NT2/D1 (cell line): ENCODE results near the gene RGS3.

Source experiments
- DNase-seq: peaks from one replicate; pipeline ENCODE4 v3.0.0-alpha.2; 2011; ENCODE audit warnings: low read depth, low spot score
- H3K27me3 ChIP-seq: 2 replicates; pipeline ENCODE4 v1.6.0; 2011; ENCODE audit warnings: mild to moderate bottlenecking; ENCODE audit not compliant: insufficient read length, insufficient read depth
- H3K36me3 ChIP-seq: 2 replicates; pipeline ENCODE4 v1.6.1; 2011; ENCODE audit warnings: mild to moderate bottlenecking, low read length, mixed read lengths; ENCODE audit not compliant: insufficient read depth, insufficient read length
- H3K4me1 ChIP-seq: 2 replicates; pipeline ENCODE4 v1.5.1; 2011; ENCODE audit not compliant: insufficient read depth, insufficient read length
- H3K4me3 ChIP-seq: 2 replicates; pipeline ENCODE4 v1.5.1; 2011; ENCODE audit warnings: low read depth; ENCODE audit not compliant: insufficient read length
- H3K9ac ChIP-seq: 2 replicates; pipeline ENCODE4 v1.6.0; 2011; ENCODE audit warnings: low read depth; ENCODE audit not compliant: insufficient read length
- H3K9me3 ChIP-seq: 2 replicates; pipeline ENCODE4 v1.5.1; 2011; ENCODE audit warnings: mild to moderate bottlenecking, low read length; ENCODE audit not compliant: insufficient read depth
- SUZ12 ChIP-seq: IDR thresholded peaks from 2 replicates; pipeline ENCODE4 v1.6.1; 2011; ENCODE audit not compliant: insufficient read length, insufficient read depth; ENCODE audit errors: extremely low read depth
- YY1 ChIP-seq: IDR thresholded peaks from 2 replicates; pipeline ENCODE4 v1.6.1; 2011; ENCODE audit not compliant: insufficient read length, insufficient read depth
- ZNF274 ChIP-seq: IDR thresholded peaks from 2 replicates; pipeline ENCODE4 v1.6.1; 2011; ENCODE audit warnings: mild to moderate bottlenecking, low read depth, low read length

The RGS3 gene

DNA sequence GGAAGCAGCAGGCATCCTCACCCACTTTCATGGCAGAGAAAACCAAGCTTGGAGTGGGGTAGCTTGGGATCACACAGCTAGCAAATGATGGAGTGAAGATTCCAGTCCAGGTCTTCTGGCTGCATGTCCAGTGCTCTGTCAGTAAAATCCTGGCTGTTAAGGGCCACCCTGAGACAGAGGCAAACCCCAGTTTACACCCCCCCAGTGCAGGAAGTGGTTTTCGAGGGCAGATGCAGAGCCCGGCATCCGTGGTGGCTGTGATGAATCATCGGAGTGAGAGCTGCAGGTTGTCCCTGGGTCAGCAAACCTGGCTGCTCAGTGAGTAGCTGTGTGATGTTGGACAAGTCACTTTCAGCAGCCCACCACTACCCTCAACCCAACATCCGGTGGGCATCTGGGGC lies 115.4 kb downstream of the RGS3 start:
- no peak overlapping the region for H3K9ac ChIP-seq
- H3K4me1 ChIP-seq: peaks cover 24% of the 10 kb centered on the region

DNA sequence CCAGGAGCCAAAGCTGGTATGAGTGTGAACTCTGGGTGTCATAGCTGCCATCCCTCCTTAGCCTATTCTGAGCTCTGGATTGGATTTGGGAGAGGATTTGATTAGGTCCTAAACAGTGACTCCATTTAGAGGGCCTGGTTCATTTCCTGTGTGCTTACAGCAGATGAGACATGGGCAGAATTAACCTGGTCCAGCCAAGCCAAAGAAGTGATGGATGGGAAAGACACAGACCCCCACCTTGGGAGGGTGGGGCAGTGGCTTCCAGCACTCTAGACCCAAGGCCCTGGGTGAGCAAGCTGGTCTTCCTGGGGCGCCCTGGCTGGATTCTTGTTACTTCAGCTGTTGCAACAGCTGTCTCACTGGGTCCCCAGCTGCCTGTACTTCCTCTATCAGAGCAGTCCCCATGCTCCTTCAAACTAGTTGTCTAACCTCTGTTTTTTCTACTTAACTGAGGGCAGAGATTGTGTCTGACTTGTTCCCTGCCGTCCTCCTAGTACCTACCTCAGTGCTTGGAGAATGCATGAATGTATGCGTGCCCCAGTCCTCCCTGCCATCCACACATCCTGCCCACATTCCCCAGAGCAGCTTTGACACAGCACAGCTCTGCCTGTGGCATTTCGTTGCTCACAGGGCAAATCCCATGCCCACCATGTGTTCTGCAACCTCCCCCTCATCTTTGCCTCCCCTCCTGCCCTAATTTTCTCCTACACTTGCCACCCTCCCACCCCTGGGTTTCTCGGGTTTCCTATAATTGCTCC lies 115.9 kb downstream of the RGS3 start:
- no peaks in the 10 kb centered on the region for H3K27me3 ChIP-seq
- TF ChIP-seq YY1: no peak
- TF ChIP-seq SUZ12: no peak
- no peak for TF ChIP-seq ZNF274
- no peaks in the 10 kb centered on the region for H3K9me3 ChIP-seq
- H3K4me1 ChIP-seq: peaks cover 24% of the 10 kb centered on the region
- no peak overlapping the region for H3K4me3 ChIP-seq
- no peak for DNase-seq
- H3K36me3 ChIP-seq: peaks cover 13% of the 10 kb centered on the region
- H3K9ac ChIP-seq: no peak overlapping the region

More for the DNA sequence above, 115.4 kb downstream of the RGS3 start:
- Histone ChIP-seq H3K36me3 (peaks cover 7% of the 10 kb centered on the region), H3K4me3 (no peak overlapping the region), H3K9me3 (no peaks in the 10 kb centered on the region), H3K27me3 (no peaks in the 10 kb centered on the region)
- TF ChIP-seq ZNF274 (no peak), YY1 (no peak), SUZ12 (no peak)
- no peak for DNase-seq

DNA sequence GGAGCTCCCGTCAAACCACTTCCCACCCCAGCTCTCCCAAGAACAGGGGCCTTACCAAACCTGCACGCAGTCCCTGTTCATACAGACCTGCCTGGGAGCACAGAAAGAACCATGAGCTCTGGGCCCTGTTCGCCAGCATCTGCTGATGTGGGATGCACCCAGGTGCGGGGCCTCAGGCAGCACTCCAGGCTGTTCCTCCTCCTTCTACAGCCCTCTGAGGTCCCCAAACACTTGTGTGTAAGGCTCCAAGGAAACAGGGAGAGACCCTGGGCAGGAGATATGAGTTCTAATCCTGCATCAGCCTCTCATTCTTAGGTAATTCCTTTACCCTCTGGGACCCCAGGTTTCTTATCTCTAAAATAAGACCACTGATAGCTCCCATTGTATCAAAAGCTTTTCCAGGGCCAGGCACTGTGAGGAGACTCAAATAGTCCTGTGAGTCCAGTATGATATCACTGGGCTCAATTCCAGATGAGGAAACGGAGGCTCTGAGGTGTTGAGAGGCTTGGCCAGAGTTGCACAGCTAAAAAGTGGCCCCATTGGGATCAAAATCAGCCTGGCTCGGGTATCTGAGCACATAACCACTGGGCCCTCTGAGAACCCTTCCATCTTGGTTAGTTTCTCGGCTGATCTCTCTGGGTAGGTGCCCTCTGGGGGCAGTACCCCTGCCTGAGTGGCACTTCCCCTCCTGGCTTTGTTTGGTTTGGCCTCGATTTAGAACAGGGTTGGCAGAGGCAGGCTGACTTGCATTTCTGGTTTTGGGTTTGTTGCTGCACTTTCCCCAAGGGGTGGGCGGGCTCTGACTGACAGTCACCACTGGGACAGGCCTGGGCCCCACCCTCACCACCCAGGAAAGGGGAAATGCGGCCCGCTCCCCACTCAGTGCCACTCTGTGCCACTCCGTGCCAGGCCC lies 116.8 kb downstream of the RGS3 start:
- H3K4me3 ChIP-seq: no peak overlapping the region
- no peak overlapping the region for H3K9ac ChIP-seq
- peaks cover 21% of the 10 kb centered on the region for H3K4me1 ChIP-seq
- H3K9me3 ChIP-seq: no peaks in the 10 kb centered on the region
- DNase-seq: no peak
- H3K36me3 ChIP-seq: peaks cover 19% of the 10 kb centered on the region
- H3K27me3 ChIP-seq: no peaks in the 10 kb centered on the region
- TF ChIP-seq YY1: no peak
- no peak for TF ChIP-seq ZNF274
- TF ChIP-seq SUZ12: no peak

DNA sequence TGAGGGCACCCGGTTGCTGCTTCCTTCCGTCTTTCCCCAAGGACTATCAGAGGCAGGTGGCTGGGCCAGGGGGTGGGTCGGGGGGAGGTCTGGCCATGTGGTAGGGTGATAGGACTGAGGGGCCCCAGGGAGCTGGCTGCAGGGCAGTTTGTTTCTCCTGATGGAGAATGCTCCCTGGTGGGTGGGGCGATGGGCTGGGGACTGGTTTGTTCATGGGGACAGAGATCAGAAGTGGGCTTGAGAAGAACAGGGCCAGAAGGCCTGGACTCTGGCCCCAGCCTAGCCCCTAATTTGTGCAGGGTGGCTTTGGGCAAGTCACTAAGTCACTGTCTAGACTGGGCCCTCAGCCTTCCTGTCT lies 117.4 kb downstream of the RGS3 start:
- H3K36me3 ChIP-seq: peaks cover 23% of the 10 kb centered on the region
- H3K9ac ChIP-seq: no peak overlapping the region
- H3K27me3 ChIP-seq: no peaks in the 10 kb centered on the region
- no peak for TF ChIP-seq SUZ12
- no peak for TF ChIP-seq YY1
- no peak for TF ChIP-seq ZNF274
- H3K4me3 ChIP-seq: no peak overlapping the region
- H3K4me1 ChIP-seq: peaks cover 18% of the 10 kb centered on the region
- no peak for DNase-seq
- H3K9me3 ChIP-seq: no peaks in the 10 kb centered on the region

DNA sequence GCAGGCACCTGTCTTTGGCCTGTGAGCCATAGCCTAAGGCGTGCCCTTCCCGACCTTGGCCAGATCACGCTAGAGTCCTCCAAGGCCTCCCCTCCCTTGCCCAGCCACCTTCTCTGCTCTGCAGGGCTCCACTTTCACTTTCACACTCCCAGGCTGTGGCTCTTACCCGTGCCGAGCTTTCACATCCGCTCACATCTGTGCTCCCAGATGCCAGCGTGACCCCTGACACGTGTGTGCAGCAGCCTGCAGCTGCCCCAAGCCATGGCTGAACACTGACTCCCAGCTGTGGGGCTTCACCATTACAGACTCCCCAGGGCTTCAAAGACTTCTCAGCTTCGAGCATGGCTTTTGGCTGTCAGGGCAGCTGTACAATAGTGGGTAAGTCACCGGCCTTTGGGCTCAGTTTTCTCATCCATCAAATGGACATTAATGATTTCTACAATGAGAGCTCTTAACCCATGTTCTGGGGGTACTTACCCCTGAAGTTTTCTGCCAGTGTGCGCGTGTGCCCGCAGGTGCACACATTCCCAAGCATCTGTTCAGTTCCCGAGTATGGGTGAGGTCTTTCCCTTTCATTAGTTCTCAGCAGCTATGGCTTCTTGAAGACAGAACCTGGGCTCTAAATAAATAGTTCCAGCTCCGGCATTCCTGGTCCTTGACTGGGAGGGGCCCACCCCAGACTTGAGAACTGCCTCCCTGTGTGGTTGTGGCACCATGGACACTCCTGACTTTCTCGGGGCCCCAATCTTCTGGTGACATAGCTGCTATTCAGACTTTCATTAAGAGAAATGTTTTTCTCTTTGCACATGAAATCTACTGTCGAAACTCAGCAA lies 118.6 kb downstream of the RGS3 start:
- Histone ChIP-seq H3K9me3 (no peaks in the 10 kb centered on the region), H3K4me1 (peaks cover 18% of the 10 kb centered on the region), H3K4me3 (no peak overlapping the region), H3K9ac (no peak overlapping the region), H3K27me3 (no peaks in the 10 kb centered on the region), H3K36me3 (peaks cover 23% of the 10 kb centered on the region)
- TF ChIP-seq YY1 (no peak), ZNF274 (no peak), SUZ12 (no peak)
- no peak for DNase-seq

DNA sequence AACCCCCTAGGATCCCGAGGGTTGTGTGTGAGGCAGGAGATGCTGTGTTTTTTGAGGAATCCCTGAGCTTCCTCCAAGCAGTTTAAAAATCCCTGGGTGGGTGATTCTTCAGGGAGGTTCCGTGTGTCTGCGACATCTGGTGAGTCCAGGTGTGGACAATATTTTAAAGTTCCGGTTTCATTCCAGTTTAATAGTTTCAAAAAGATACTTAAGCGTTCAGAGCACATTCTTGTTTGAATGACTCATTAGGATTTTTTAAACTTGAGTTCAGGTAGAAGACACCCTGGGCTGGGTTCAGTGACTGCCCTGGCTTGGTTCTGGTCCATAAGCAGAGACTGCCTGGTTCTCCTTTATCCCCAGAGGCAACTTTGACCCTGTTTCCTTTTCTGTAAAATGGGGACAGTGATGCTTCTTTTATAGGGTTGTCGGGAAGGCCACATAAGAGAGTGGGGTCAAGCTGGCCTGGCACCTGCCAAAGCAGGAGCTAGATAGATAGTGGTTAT lies 119.2 kb downstream of the RGS3 start:
- Histone ChIP-seq H3K27me3 (no peaks in the 10 kb centered on the region), H3K4me3 (no peak overlapping the region), H3K9ac (no peak overlapping the region), H3K4me1 (peaks cover 18% of the 10 kb centered on the region), H3K9me3 (no peaks in the 10 kb centered on the region), H3K36me3 (peaks cover 23% of the 10 kb centered on the region)
- no peak for DNase-seq
- TF ChIP-seq ZNF274 (no peak), SUZ12 (no peak), YY1 (no peak)
